Osteoblast (primary cell): ENCODE measurements around the gene CD101. TPM values are rescaled to one million over a fixed set of nuclear protein-coding genes. Genes with fewer than 3 reads are reported as not detected.

Experiments used
- DNase-seq: peaks from one replicate; pipeline ENCODE4 v3.0.0; 2011; ENCODE audit warnings: low spot score, mixed read lengths; ENCODE audit not compliant: insufficient read length; ENCODE audit errors: missing footprints
- H2AFZ ChIP-seq: 2 replicates; pipeline ENCODE4 v1.6.0; 2011; ENCODE audit warnings: mild to moderate bottlenecking, low read length
- H3K27ac ChIP-seq: 2 replicates; pipeline ENCODE4 v1.5.1; 2011; ENCODE audit warnings: mild to moderate bottlenecking, low read depth, low read length, moderate library complexity
- H3K27me3 ChIP-seq: 2 replicates; pipeline ENCODE4 v1.6.0; 2012; ENCODE audit warnings: mild to moderate bottlenecking, control low read depth, inconsistent platforms, low read length, moderate library complexity; ENCODE audit not compliant: insufficient read depth
- H3K36me3 ChIP-seq: 2 replicates; pipeline ENCODE4 v1.5.1; 2011; ENCODE audit warnings: mild to moderate bottlenecking, low read length, control low read depth, moderate library complexity; ENCODE audit not compliant: insufficient read depth
- H3K4me1 ChIP-seq: 2 replicates; pipeline ENCODE4 v1.5.1; 2011; ENCODE audit warnings: mild to moderate bottlenecking, low read length, control low read depth, moderate library complexity; ENCODE audit not compliant: insufficient read depth
- H3K4me2 ChIP-seq: 2 replicates; pipeline ENCODE4 v1.6.0; 2011; ENCODE audit warnings: mild to moderate bottlenecking, low read length; ENCODE audit not compliant: insufficient read depth
- H3K4me3 ChIP-seq: fragments of 200-600 bp; sonication (generic); 3 replicates; pipeline ENCODE4 v1.5.1; 2012; ENCODE audit warnings: mild to moderate bottlenecking, low read length, inconsistent platforms; ENCODE audit not compliant: insufficient read depth
- H3K79me2 ChIP-seq: 2 replicates; pipeline ENCODE4 v1.6.0; 2012; ENCODE audit warnings: mild to moderate bottlenecking, low read length, control low read depth, inconsistent platforms; ENCODE audit not compliant: insufficient read depth
- H3K9me3 ChIP-seq: 2 replicates; pipeline ENCODE4 v1.5.1; 2011; ENCODE audit warnings: low read depth, low read length, control low read depth
- H4K20me1 ChIP-seq: 2 replicates; pipeline ENCODE4 v1.6.0; 2012; ENCODE audit warnings: mild to moderate bottlenecking, low read length, control low read depth; ENCODE audit not compliant: insufficient read depth
- CTCF ChIP-seq: IDR thresholded peaks from 2 replicates; pipeline ENCODE4 v1.5.1; 2011; ENCODE audit warnings: mild to moderate bottlenecking, low read depth, low read length, moderate library complexity; ENCODE audit errors: extremely low read depth
- total RNA-seq: library from RNA; depleted of rRNA; stranded (reverse); fragments of >200 nt; gene quantifications from 2 replicates; pipeline ENCODE4 v1.2.3, GENCODE V29; 2012

The CD101 gene
- total RNA-seq, 1 donor = under 0.01 TPM

- Histone ChIP-seq H4K20me1 (no peaks in the 10 kb centered on the region), H3K36me3 (no peaks in the 10 kb centered on the region), H3K9me3 (no peaks in the 10 kb centered on the region), H3K27ac (no peak overlapping the region), H3K4me2 (no peak overlapping the region), H3K79me2 (no peaks in the 10 kb centered on the region), H3K27me3 (peaks cover 4% of the 10 kb centered on the region), H2AFZ (no peak overlapping the region), H3K4me1 (peaks cover 4% of the 10 kb centered on the region), H3K4me3 (no peak overlapping the region)
- TF ChIP-seq CTCF = no peak
- no peak for DNase-seq
Observed at GRCh38 chr1:117017062-117017461, 15.5 kb downstream of the CD101 start.

- H2AFZ ChIP-seq = no peak overlapping the region
- no peak overlapping the region for H3K4me3 ChIP-seq
- no peak for TF ChIP-seq CTCF
- DNase-seq = no peak
- H3K4me2 ChIP-seq = no peak overlapping the region
- peaks cover 4% of the 10 kb centered on the region for H3K4me1 ChIP-seq
- H3K27me3 ChIP-seq = peaks cover 4% of the 10 kb centered on the region
- H3K9me3 ChIP-seq = no peaks in the 10 kb centered on the region
- no peaks in the 10 kb centered on the region for H4K20me1 ChIP-seq
- no peaks in the 10 kb centered on the region for H3K79me2 ChIP-seq
- H3K27ac ChIP-seq = no peak overlapping the region
- no peaks in the 10 kb centered on the region for H3K36me3 ChIP-seq
Observed at GRCh38 chr1:117017648-117018047, 16.1 kb downstream of the CD101 start.

GRCh38 chr1:117020526-117021156, 19.1 kb downstream of the CD101 start:
- Histone ChIP-seq H3K36me3 (no peaks in the 10 kb centered on the region), H4K20me1 (no peaks in the 10 kb centered on the region), H2AFZ (no peak overlapping the region), H3K27me3 (peaks cover 4% of the 10 kb centered on the region), H3K27ac (no peak overlapping the region), H3K9me3 (no peaks in the 10 kb centered on the region), H3K4me2 (no peak overlapping the region), H3K4me1 (no peaks in the 10 kb centered on the region), H3K4me3 (no peak overlapping the region), H3K79me2 (no peaks in the 10 kb centered on the region)
- no peak for TF ChIP-seq CTCF
- DNase-seq = no peak

- DNase-seq = no peak
- Histone ChIP-seq H4K20me1 (no peaks in the 10 kb centered on the region), H3K79me2 (no peaks in the 10 kb centered on the region), H2AFZ (no peak overlapping the region), H3K4me1 (no peaks in the 10 kb centered on the region), H3K4me3 (no peak overlapping the region), H3K4me2 (no peak overlapping the region), H3K27ac (no peak overlapping the region), H3K36me3 (no peaks in the 10 kb centered on the region), H3K27me3 (peaks cover 5% of the 10 kb centered on the region), H3K9me3 (no peaks in the 10 kb centered on the region)
- TF ChIP-seq CTCF = no peak
Observed at GRCh38 chr1:117022114-117022513, 20.6 kb downstream of the CD101 start.
